ENCODE results near the gene SLC12A3.

The SLC12A3 gene

GRCh38 chr16:56886296-56886695 is 21.3 kb downstream of the SLC12A3 start:
- DNase-seq (ENCODE audit: low read depth in 2 of 2, low spot score in 1 of 2) = no peak

GRCh38 chr16:56886826-56887225 is 21.8 kb downstream of the SLC12A3 start:
- no peak for DNase-seq (ENCODE audit: low read depth in 2 of 2, low spot score in 1 of 2)

GRCh38 chr16:56888806-56889205 is 23.8 kb downstream of the SLC12A3 start:
- no peak for DNase-seq (ENCODE audit: low read depth in 2 of 2, low spot score in 1 of 2)

- DNase-seq (ENCODE audit: low read depth in 2 of 2, low spot score in 1 of 2) = no peak
Observed at GRCh38 chr16:56889206-56889605, 24.2 kb downstream of the SLC12A3 start.

GRCh38 chr16:56891685-56892084 is 26.7 kb downstream of the SLC12A3 start:
- no peak for DNase-seq (ENCODE audit: low read depth in 2 of 2, low spot score in 1 of 2)

- DNase-seq (ENCODE audit: low read depth in 2 of 2, low spot score in 1 of 2) = no peak
Observed at GRCh38 chr16:56892705-56893104, 27.7 kb downstream of the SLC12A3 start.

GRCh38 chr16:56894331-56894917 is 29.4 kb downstream of the SLC12A3 start:
- no peak for DNase-seq (ENCODE audit: low read depth in 2 of 2, low spot score in 1 of 2)

GRCh38 chr16:56895813-56896212 is 30.8 kb downstream of the SLC12A3 start:
- DNase-seq (ENCODE audit: low read depth in 2 of 2, low spot score in 1 of 2) = no peak

- DNase-seq (ENCODE audit: low read depth in 2 of 2, low spot score in 1 of 2) = no peak
Observed at GRCh38 chr16:56896244-56896643, 31.2 kb downstream of the SLC12A3 start.

- no peak for DNase-seq (ENCODE audit: low read depth in 2 of 2, low spot score in 1 of 2)
Observed at GRCh38 chr16:56897026-56897799, 32.2 kb downstream of the SLC12A3 start.

- no peak for DNase-seq (ENCODE audit: low read depth in 2 of 2, low spot score in 1 of 2)
Observed at GRCh38 chr16:56898847-56899246, 33.8 kb downstream of the SLC12A3 start.

- no peak for DNase-seq (ENCODE audit: low read depth in 2 of 2, low spot score in 1 of 2)
Observed at GRCh38 chr16:56903866-56904265, 38.9 kb downstream of the SLC12A3 start.

GRCh38 chr16:56907401-56907800 is 42.4 kb downstream of the SLC12A3 start:
- no peak for DNase-seq (ENCODE audit: low read depth in 2 of 2, low spot score in 1 of 2)

GRCh38 chr16:56909527-56909979 is 44.5 kb downstream of the SLC12A3 start:
- no peak for DNase-seq (ENCODE audit: low read depth in 2 of 2, low spot score in 1 of 2)

GRCh38 chr16:56910112-56910511 is 45.1 kb downstream of the SLC12A3 start:
- no peak for DNase-seq (ENCODE audit: low read depth in 2 of 2, low spot score in 1 of 2)

- no peak for DNase-seq (ENCODE audit: low read depth in 2 of 2, low spot score in 1 of 2)
Observed at GRCh38 chr16:56910654-56911539, 45.9 kb downstream of the SLC12A3 start.

GRCh38 chr16:56911771-56912571 is 47.0 kb downstream of the SLC12A3 start:
- no peak for DNase-seq (ENCODE audit: low read depth in 2 of 2, low spot score in 1 of 2)

- DNase-seq (ENCODE audit: low read depth in 2 of 2, low spot score in 1 of 2) = no peak
Observed at GRCh38 chr16:56912746-56913708, 48.0 kb downstream of the SLC12A3 start.

GRCh38 chr16:56914896-56915295 is 49.9 kb downstream of the SLC12A3 start:
- no peak for DNase-seq (ENCODE audit: low read depth in 2 of 2, low spot score in 1 of 2)

Data from stimulated activated CD8-positive, alpha-beta memory T cell treated with anti-CD3 and anti-CD28 coated beads, Interleukin-4, amount 100 ng/mL, for 4 hours (primary cell).